ENCODE measurements around the gene PPIAL4G.
"Not testable (repeated sequence)": the region's sequence is repeated elsewhere in the genome, so short reads cannot be mapped to it uniquely, and the experiment has no call there.

PPIAL4G gene

DNA sequence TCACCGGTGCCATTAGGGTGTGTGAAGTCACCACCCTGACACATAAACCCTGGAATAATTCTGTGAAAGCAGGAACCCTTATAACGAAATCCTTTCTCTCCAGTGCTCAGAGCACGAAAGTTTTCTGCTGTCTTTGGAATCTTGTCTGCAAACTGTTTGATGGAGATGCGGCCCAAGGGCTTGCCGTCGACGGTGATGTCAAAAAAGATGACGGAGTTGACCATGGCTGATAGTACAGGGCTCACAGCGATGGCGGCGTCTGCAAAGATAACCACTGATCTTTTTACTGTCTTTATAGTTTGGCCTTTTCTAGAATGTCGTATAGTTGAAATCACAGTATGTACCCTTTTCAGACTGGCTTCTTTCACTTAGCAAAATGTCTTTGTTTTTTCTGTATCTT lies at the start of gene PPIAL4G:
TSS of gene PPIAL4G (minus strand) at position 274 of the 400 bp plus-strand sequence. CDS start at position 224, 50 bp downstream.
- not testable (repeated sequence) for DNase-seq (ENCODE audit: low read depth)

DNA sequence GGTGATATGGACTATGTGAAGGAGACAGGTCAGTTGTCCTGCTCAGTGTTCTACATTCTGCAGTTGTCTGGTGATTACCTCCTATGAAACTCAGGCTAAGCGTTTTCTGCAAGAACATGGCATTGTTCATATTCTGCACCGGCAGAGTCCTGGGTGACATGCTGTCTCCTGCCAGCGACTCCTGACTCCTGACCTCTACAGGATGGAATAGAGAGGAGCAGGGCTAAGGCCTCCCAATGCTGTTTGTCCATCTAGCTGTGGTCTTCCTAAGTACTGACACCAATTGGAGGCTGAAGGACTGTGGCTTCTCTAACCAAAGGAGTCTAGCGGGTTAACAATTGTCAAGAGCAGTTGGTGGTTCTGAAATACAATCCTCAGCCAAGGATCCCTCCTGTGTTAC lies 49.1 kb upstream of the PPIAL4G start:
- not testable (repeated sequence) for DNase-seq (ENCODE audit: low read depth)

DNA sequence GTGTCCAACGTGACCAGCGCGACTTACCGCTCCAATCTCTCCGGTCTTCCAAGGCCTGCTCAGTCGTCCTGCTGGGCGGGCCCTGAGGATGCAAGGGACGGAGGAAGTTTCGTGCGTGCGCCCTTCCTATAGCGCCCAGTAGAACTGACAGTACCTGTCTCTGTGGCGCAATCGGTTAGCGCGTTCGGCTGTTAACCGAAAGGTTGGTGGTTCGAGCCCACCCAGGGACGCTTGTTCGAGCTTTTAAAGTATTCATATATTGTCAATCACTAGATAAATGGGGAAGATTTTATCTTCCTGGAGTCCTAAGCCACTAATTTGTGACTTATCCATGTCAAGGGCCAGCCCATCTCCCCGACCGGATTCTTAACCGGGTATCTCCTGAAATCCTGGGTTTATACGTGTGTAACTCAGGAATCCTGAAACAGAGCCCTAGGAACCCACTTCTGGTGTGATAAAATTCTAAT lies 46.0 kb upstream of the PPIAL4G start:
- DNase-seq (ENCODE audit: low read depth) = peak; percentile 44

DNA sequence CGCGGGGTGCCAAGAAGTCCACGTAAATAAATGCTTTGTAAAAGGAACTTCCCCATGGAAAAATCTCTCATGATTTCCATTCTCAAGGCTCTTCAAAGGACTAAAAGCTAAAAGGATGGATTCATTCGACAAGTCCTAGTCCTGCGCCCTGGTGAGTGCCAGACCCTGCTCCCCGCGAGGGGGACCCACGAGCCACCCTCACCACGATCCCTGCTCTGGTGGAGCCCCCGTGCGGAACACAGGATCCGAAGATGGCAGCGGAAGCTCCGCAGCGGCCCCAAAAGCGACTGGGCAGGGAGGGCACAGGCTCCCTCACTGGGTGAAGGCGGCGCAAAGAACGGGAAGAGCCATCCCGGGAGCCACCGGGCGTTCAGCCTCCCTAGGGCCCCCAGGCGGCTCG lies 45.5 kb upstream of the PPIAL4G start:
- DNase-seq (ENCODE audit: low read depth) = not testable (repeated sequence)

DNA sequence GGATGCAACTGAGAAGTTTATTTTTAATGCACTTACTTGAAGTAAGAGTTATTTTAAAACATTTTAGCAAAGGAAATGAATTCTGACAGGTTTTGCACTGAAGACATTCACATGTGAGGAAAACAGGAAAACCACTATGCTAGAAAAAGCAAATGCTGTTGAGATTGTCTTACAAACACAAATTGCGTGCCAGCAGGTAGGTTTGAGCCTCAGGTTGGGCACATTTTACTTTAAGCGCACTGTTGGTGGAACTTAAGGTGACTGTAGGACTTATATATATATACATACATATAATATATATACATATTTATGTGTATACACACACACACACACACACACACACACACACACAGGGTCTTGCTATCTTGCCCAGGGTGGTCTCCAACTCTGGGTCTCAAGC lies 43.5 kb upstream of the PPIAL4G start:
- DNase-seq (ENCODE audit: low read depth) = not testable (repeated sequence)

DNA sequence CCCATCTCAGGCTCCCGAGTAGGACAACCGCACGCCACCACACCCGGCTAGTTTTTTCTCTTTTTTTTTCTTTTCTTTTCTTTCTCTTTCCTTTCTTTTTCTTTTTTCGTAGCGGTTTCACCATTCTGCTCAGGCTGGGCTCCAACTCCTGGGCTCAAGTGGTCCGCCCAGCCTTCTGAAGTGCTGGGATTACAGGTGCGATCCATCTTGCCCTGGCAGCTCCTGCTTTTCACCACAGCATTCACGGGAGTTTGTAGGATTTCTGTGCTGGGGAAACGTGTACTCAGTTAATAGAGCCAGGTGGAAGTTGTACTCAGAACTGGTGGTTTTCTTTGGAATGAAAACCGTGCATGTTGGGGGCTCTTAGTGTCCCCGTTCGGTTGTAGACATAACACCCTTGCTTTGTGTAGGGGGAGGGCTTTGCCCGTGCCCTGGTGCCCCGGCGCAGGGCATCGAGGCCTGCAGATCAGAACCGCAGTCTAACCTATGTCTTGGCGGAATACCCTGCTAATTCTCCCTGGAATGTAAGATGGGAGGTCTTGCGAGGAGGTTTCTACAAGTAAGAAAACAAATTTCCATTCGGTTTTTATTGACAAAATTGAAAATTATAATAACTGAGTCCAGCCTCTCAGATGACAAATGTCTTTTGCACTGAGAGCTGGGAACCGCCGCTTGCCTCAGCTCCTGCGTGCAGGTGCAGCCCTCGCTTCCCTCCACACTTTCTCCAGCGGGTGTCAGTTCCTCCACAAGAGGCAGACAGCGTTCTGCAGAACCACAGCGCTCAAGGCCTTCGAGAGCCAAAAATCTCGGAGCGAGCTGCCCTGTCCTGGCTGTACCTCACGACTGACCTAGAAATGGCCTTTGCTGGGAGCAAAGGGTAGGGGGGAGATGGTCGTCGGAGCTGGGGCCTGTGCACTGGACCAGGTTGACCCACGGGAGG lies 40.4 kb upstream of the PPIAL4G start:
- not testable (repeated sequence) for DNase-seq (ENCODE audit: low read depth)

DNA sequence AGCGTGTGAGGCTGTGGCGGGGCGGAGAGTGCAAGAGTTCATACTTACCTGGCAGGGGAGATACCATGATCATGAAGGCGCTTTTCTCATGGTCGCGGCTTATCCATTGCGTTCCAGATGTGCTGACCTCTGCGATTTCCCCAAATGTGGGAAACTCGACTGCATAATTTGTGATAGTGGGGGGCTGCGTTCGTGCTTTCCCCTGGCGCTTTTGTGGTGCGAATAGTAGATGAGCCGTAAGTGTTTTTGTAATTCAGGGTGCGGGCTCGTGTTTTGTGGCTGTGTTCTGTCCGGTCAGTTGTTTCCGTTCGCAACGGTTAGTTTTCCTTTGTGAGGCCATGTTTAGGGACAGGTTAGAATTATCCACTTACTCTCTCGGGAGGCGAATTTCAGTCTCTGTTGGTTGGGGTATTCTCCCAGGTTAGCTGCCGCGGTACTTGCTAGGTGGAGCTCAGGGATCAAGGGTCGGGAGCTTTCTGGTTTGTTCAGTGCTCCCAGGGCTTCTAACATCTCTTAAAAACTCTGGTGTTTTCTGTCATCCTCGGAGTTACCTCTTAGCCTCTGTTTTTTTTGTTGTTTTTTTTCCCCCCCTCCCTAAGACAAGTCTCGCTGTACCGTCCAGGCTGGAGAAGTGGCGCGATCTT lies 39.6 kb upstream of the PPIAL4G start:
- peak; percentile 78 for DNase-seq (ENCODE audit: low read depth)

DNA sequence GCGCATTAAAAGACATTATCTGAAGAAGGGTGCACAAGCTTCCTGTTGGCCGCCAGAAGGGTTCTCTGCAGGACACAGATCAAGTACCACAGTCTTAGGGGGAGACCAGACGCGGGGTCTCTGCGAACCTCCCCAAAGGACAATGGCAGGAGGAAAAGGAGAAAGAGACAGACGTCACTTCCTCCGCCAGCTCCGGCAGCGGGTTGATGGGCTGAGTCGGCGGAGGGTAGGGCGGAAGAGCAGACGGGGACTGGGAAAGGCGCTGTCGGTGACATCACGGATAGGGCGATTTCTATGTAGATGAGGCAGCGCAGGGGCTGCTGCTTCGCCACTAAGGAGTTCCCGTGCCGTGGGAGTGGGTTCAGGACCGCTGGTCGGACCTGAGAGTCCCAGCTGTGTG lies 39.0 kb upstream of the PPIAL4G start:
- peak; percentile 65 for DNase-seq (ENCODE audit: low read depth)

DNA sequence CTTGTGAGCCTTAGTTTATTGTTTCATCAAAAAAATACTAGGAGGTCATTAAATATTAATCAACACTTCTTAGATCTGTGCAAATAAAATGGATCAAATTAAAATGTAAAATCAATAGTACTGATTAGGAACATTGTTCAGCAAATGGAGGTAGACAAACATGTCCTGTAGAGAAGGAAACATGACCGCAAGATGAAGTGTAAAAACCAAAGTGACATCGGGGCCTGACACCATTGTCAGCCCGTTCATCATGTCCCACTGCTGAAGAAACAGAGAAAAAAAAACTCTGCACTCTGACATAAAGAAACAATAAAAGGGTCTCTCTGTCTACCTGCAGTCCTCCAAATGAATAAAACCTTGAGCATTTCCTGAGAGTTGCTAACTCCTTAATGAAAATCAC lies 31.2 kb upstream of the PPIAL4G start:
- not testable (repeated sequence) for DNase-seq (ENCODE audit: low read depth)

DNA sequence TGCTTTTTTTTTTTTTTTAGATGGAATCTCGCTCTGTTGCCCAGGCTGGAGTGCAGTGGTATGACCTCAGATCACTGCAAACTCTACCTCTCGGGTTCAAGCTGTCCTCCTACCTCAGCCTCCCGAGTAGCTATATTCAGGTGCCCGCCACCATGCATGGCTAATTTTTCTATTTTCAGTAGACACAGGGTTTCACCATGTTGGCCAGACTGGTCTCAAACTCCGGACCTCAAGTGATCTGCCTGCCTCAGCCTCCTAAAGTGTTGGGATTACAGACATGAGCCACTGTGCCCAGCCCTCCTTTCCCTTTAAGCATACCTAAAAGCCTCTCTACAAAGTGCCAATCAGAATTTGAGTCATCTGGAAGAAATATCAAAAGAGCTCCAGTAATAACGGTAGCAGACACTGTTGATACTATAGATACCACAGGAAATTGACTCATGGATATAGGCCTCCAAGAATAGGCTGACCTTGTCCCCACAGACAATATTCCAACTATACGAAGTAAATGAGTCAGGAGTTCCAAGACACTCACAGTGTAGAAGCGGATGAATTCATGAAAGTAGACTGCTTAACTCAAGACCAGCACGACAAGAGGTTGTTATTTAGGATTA lies 29.6 kb upstream of the PPIAL4G start:
- DNase-seq (ENCODE audit: low read depth) = not testable (repeated sequence)

DNA sequence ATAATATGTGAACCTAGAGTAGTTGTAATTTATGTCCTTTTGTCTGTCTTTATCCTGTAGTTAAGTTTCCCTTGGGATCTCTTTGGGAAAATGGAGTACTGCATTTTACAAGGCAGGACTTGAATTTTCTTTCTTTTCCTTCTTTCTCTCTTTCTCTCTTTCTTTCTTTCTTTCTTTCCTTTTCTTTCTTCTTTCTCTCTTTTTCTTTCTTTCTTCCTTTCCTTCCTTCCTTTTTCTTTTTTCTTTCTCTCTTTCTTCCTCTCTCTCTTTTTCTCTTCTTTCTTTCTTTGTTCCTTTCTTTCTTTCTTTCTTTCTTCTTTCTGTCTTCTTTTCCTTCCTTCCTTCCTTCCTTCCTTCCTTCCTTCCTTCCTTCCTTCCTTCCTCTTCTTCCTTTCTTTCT lies 10.8 kb upstream of the PPIAL4G start:
- not testable (repeated sequence) for DNase-seq (ENCODE audit: low read depth)

DNA sequence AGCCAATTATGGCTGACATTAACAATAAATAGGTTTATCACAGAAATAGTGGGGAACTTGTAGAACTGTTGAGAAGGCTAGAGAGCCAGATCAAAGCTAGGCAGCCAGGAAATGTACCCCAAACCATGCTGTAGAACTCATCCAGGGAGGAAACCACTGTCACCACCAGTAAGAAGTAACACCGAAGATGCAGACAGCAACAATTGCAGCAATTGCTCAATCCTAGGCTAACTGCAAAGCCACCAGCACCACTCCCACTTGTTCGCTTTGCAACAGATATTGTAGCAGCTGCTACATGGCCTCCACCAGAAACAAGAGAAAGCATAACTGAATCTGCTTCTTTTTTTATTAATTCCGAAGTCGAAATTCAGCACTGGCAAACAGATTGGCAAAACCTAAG lies 2.0 kb downstream of the PPIAL4G start:
- DNase-seq (ENCODE audit: low read depth) = not testable (repeated sequence)

DNA sequence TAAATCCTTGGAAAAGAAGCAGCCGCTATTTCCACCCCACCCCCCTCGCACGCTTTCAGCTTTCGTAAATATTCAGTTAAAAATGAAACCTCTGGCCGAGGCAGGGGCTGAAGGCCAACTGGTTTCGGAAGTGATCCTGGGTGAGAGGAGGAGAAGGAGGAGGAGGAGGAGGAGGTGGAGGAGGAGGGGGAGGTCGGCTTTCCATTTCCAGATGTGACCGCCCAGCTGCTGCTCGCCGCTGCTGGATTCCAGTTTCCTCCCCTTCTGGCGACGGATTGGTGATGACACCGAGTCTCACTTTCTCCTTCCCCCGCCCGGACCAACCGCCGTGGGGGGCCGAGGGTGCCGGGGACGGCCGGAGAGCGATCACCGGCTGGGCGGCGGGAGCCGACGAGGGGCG lies 23.4 kb downstream of the PPIAL4G start:
- not testable (repeated sequence) for DNase-seq (ENCODE audit: low read depth)

DNA sequence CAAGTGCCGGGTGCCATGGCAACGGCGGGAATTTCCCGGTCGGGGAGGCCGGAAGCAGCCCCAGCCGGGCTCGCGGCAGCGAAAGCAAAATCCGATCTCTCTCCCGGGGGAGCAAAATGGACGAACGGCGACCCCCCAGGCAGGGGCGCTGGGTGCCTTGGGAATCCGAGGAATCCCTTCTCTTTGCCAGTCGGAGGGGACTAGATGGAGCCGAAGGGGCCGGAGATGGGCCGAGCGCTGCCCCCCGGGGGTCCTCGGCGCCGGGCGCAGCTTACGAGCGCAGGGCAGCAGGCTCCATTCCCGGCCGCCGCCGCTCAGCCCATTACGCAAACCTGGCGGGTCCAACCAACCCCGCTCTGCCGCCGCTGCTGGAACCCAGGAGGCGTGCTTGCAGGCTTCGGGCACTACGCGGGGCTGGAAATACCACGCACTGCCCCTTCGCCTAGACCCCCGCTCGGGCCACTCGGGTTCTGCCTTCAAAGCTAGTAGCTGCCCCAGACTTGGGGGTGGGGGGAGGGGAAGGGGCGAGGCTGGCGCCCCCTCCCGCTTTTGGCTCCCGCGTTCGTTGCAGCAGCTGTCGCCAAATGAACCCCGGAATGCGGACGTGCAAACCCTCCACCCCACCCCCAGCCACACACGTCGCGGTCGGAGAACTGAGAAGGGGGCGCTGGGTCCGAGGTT lies 24.1 kb downstream of the PPIAL4G start:
- DNase-seq (ENCODE audit: low read depth) = peak; percentile 35

DNA sequence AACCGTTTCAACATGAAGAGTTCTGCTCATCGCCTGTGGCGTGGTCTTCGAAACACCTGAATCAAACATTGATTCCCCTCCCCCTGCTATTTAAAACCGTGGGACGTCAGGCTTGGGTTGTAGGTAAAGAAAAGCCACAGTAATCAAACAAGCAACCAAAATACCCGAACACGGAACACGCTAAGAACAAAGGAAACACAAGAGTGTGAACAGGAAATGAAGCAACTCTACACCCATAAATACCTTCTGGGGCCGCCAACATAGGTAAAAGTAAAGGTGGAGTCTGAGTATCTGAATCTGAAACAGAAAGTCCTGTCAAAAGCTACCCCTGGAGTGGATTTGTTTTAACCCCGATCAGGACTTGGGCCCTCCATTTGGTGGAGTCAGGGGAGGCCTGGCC lies 24.7 kb downstream of the PPIAL4G start:
- peak; percentile 18 for DNase-seq (ENCODE audit: low read depth)

DNA sequence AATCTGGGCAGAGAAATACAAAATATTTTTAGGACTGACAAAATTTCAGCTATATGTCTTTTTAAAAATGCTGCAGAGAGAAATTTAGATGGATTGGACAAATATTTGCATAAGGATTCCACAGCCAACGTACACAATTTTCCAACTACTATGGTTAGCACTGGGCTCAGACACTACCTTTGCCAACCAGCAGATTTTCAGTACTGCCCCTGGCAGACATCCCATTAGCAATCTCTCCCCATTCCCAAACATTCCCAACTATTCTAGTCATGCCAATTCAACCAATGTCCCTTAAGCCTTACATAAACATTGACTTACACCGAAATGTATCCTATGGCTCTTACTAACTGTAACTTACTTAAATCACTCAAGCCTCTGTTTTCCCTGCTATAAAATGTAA lies 30.3 kb downstream of the PPIAL4G start:
- DNase-seq (ENCODE audit: low read depth) = not testable (repeated sequence)

DNA sequence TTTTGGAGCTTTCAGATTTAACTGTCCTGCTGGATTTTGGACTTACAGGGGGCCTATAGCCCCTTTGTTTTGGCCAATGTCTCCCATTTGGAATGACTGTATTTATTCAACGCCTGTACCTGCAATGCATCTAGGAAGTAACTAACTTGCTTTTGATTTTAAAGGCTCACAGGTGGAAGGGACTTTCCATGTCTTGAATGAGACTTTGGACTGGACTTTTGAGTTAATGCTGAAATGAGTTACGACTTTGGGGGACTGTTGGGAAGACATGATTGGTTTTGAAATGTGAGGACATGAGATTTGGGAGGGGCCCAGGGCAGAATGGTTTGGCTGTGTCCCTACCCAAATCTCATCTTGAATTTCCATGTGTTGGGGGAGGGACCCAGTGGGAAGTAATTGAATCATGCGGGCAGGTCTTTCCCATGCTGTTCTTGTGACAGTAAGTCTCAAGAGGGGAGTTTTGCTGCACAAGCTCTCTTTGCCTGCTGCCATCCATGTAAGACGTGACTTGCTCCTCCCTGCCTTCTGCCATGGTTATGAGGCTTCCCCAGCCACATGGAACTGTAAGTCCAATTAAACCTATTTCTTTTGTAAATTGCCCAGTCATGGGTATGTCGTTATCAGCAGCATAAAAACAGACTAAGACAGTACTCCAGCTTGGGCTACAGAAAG lies 43.3 kb downstream of the PPIAL4G start:
- not testable (repeated sequence) for DNase-seq (ENCODE audit: low read depth)

DNA sequence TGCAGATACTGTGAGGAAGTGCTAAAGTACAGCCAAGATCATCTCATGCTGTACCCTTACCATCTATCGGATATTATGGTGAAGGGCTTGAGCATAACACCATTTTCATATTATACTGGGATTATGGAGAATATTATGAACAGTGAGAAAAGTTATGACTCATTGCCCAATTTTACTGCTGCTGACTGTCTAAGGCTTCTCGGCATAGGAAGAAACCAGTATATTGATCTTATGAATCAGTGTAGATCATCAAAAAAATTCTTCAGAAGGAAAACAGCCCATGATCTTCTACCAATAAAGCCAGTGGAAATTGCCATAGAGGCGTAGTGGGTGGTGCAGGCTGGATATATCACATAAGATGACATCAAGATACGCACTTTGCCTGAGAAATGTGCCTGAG lies 47.7 kb downstream of the PPIAL4G start:
- DNase-seq (ENCODE audit: low read depth) = no peak

DNA sequence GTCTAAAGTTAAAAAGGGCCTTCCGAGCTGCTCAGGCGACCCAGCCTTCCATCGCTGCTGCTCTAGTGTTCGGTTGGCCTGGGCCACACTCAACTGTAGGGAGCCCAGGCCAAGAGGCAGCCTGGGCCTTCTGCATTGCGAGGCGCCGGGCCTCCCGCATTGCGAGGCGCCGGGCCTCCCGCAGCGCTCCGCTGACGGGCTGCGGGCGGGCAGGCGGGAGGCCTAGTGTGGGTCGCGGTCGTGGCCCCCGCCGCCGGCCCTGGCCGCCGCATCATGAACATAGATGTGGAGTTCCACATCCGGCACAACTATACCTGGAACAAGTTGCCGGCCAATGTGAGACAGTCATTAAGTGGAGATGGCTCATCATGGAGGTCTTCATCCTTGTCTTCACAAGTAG lies 48.3 kb downstream of the PPIAL4G start:
- no peak for DNase-seq (ENCODE audit: low read depth)

DNA sequence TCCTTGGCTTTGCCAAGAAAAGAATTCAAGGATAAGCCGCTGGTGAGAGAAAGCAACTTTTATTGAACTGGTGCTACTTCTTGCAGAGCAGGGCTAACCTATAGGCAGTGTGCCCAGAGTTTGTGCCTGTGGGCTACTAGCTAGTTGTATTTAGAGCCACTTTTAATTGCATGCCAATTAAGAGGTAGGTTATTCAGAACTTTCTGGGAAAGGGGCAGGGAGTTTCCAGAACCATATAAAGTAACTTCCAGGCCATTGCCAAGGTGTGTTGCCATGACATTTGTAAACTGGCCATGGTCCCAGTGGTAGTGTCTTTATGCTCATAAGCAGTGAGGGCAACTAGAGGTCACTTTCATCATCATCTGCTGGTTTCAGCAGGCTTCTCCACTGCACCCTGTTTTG lies 50.2 kb downstream of the PPIAL4G start:
- DNase-seq (ENCODE audit: low read depth) = not testable (repeated sequence)
